ENCODE measurements around the gene AIFM2.
A peak's percentile ranks its signal among the peaks of the same experiment; 100 is the strongest.
"Not testable (repeated sequence)": the region's sequence is repeated elsewhere in the genome, so short reads cannot be mapped to it uniquely, and the experiment has no call there.

Gene AIFM2

GRCh38 chr10:70145666-70146488, 13.3 kb upstream of the AIFM2 start:
- DNase-seq (ENCODE audit: low spot score) = peak; percentile 38

GRCh38 chr10:70145166-70145665, 12.6 kb upstream of the AIFM2 start:
- no peak for DNase-seq (ENCODE audit: low spot score)

GRCh38 chr10:70144372-70145110, 11.9 kb upstream of the AIFM2 start:
- DNase-seq (ENCODE audit: low spot score) = no peak

- DNase-seq (ENCODE audit: low spot score) = no peak
These were observed 9.9 kb upstream of the AIFM2 start for GRCh38 chr10:70142555-70142954.

GRCh38 chr10:70140297-70140696, 7.7 kb upstream of the AIFM2 start:
- no peak for DNase-seq (ENCODE audit: low spot score)

GRCh38 chr10:70139997-70140250, 7.3 kb upstream of the AIFM2 start:
- DNase-seq (ENCODE audit: low spot score) = no peak

GRCh38 chr10:70139151-70139996, 6.7 kb upstream of the AIFM2 start:
- no peak for DNase-seq (ENCODE audit: low spot score)

GRCh38 chr10:70137927-70138883, 5.6 kb upstream of the AIFM2 start:
- DNase-seq (ENCODE audit: low spot score) = no peak

GRCh38 chr10:70137135-70137534, 4.5 kb upstream of the AIFM2 start:
- DNase-seq (ENCODE audit: low spot score) = no peak

GRCh38 chr10:70135684-70136083, 3.1 kb upstream of the AIFM2 start:
- no peak for DNase-seq (ENCODE audit: low spot score)

GRCh38 chr10:70135046-70135445, 2.4 kb upstream of the AIFM2 start:
- no peak for DNase-seq (ENCODE audit: low spot score)

GRCh38 chr10:70131560-70131937, 1.1 kb downstream of the AIFM2 start:
- DNase-seq (ENCODE audit: low spot score) = no peak

GRCh38 chr10:70130878-70131559, 1.6 kb downstream of the AIFM2 start:
- no peak for DNase-seq (ENCODE audit: low spot score)

- DNase-seq (ENCODE audit: low spot score) = no peak
These were observed 5.8 kb downstream of the AIFM2 start for GRCh38 chr10:70126700-70127395.

- DNase-seq (ENCODE audit: low spot score) = no peak
These were observed 6.6 kb downstream of the AIFM2 start for GRCh38 chr10:70125918-70126552.

GRCh38 chr10:70124918-70125317, 7.7 kb downstream of the AIFM2 start:
- no peak for DNase-seq (ENCODE audit: low spot score)

- no peak for DNase-seq (ENCODE audit: low spot score)
These were observed 8.2 kb downstream of the AIFM2 start for GRCh38 chr10:70124415-70124814.

- DNase-seq (ENCODE audit: low spot score) = no peak
These were observed 8.8 kb downstream of the AIFM2 start for GRCh38 chr10:70123817-70124216.

GRCh38 chr10:70123166-70123565, 9.5 kb downstream of the AIFM2 start:
- DNase-seq (ENCODE audit: low spot score) = not testable (repeated sequence)

GRCh38 chr10:70122742-70123141, 9.9 kb downstream of the AIFM2 start:
- DNase-seq (ENCODE audit: low spot score) = no peak
